Measurements from ENCODE around the gene ICAM4.
A peak's percentile ranks its signal among the peaks of the same experiment; 100 is the strongest.
"Not testable (repeated sequence)": the region's sequence is repeated elsewhere in the genome, so short reads cannot be mapped to it uniquely, and the experiment has no call there.

Gene ICAM4

DNA sequence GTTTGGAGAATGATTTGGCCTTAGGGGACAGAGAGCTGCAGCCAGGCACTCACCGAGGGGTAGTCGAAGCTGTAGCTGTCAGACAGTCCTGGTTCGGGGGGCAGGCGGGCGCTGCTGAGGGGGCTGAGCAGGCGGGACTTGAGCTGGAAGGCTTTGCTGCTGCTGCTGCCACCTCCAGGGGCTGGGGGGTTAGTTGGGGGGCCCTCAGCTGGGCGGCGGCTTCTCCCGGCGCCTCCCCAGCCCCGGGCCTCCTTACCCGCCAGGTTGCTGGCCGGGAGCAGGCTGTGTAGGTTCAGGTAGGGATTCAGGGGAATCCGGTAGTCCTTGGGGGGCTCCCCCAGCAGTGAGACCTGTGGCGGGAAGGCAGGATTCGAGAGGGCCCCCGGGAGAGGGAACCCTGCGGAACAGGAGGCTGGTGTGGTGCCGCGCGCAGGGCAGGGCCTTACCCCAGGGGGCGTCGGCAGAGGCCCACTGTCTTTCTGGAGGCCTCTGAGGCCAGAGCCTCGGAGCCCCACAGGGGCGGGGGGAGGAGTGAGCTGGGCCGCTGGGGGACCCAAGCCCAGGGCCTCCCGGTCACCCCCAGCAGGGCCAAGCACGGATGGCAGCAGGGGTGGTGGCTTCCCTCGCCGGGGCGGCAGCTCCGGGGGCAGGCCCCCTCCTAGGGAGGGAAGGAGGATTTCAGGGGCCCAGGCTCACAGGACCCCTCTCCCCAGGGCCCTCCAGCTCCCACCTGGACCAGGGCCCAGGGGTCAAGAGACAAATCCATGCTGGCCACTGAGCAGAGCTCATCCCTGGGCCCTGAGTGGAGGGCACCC lies 34.1 kb downstream of the ICAM4 start:
- no peak for FAIRE-seq

DNA sequence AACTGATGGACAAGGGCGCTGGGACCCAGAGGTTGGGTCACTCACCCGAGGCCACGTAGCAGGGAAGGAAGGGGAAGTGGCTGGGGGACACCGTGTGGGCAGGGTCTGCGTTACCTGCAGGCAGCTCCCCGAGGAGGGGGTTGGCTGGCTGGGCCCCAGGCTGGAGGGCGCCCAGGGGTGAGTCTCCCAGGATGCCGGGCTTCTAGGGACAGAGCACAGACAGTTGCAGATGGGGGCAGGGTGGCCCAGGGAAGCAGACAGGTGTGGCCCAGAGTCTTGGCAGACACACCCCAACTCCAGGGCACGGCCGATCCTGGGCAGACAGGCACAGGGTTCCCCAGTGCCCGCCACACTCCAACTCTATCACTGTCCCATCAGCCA lies 34.7 kb downstream of the ICAM4 start:
- no peak for FAIRE-seq

DNA sequence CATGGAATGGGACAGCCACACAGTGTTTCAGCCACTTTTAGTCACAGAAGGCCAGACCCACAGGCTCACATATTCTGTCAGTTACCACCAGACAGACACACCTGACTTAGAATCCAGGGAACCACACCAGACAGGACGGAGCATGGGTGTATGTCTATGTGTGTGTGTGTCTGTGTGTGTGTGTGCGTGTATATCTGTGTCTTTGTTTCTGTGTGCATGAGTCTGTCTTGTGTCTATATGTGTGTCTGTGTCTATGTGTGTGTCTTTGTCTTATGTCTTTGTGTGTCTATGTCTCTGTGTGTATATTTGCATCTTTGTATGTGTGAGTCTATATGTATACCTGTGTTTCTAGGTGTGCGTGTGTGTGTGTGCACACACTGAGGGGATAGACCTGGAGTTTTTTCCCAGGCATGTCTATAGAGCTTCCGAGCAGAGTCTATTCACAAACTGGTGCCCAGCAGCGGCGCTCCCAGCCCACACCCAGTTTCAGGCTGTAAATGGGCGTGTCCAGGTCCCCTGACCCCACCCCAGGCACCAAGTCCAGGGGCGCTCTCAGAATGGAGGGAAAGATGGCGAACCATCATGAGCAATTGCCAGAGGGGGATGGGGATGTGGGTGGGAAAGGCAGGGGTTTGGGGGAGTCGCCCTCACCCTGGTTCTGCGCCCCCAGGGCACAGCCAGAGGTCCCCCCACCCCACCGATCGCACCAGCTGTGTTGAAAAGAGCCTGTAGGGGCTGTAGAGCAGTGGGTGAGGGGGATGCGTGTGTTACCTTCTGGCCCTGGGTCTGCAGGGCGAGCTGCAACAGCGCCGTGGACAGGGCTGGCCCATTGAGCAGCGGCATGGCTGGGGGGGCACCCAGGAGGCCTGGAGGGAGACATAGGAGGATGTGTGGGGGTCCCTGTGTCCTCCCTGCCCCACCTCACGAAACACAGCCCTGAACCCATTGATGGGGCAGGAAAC lies 35.4 kb downstream of the ICAM4 start:
- no peak for FAIRE-seq

DNA sequence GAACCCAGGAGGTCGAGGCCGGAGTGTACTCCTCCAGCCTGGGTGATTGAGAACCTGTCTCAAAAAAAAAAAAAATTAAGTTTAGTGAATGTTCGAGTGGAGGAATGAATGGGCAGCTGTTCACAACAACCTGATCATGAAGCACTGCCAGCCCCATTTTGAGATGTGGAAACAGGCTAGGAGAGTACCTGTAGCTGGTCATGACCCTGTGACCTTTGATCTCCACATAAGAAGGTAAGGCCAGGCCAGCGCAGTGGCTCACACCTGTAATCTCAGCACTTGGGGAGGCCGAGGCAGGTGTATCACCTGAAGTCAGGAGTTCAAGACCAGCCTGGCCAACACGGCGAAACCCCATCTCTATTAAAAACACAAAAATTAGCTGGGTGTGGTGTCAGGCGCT lies 39.0 kb downstream of the ICAM4 start:
- no peak for FAIRE-seq

DNA sequence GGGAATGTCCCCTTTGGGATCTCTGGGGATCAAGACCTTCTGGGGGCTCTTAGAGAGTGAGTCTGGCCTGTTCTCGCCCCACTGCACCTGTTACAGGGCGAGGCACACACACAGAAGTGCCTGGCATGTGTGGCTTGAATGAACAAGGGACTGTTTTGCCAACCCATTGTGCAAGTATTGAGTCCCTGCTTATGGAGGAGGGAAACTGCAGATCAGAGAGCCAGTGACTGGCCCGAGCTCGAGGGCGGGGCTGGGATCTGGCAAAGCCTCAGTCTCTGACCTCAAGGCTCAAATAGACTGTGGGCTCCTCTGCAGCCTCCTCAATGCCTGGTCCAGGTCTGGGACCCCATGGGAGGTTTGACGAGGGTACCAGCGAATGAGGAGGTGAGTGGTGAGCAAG lies 41.0 kb downstream of the ICAM4 start:
- no peak for FAIRE-seq

DNA sequence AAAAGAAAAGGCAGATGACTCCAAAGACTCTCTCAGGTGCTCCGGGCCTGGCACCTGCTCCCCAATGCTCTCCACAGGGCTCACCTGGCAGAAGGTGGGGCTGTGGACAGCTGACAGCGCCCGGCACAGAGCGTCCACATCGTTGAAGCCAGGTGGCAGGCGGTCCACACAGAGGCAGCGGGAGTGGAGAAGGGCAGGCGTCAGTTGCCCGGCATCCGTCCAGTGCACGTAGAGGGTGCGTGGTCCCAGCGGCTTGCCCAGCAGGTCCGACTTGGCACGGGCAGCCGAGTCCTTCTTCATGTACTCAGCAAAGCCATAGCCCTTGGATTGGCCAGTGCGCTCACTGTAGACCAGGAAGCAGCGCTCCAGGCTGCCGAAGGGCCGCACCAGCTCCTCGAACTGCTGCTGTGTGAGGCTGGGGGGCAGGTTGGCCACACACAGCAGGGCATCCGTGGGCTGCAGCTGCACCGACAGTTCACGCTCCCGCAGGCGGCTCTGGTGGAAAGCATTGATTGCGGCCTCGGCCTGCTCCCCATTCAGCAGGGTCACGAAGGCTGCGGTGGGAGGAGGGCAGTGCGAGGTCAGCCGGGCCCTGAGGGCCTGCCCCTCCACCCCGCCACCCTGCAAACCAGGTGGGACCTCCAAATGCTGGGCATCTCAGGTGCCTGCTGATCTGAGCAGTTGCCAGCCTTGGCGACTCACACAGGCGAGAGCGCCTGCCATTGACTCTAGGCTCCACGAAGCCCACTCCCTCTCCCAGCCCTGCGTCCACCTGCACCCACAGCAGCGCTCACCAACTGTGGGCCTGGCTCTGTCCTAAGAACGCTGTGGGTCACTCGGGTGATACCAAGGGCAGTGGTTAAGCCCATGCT lies 42.0 kb downstream of the ICAM4 start:
- FAIRE-seq: no peak

DNA sequence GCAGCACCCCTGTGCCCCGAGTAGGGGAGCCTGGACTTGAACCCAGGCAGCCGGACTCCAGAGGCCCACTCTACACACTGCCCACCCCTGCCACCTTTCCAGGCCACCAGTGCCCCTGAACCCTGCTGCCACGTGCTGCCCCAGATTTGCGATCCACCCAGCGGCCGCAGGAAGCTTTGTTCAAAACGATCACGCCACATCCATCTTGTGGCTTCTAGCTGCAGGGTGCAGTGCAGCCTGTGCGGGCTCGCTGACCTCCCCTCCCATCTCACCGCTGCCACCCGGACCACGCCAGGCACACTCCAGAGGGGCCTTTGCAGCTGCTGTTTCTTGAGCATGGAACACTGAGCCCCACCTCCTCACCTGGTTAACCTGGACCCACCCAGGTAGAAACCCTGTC lies 42.8 kb downstream of the ICAM4 start:
- FAIRE-seq: no peak

DNA sequence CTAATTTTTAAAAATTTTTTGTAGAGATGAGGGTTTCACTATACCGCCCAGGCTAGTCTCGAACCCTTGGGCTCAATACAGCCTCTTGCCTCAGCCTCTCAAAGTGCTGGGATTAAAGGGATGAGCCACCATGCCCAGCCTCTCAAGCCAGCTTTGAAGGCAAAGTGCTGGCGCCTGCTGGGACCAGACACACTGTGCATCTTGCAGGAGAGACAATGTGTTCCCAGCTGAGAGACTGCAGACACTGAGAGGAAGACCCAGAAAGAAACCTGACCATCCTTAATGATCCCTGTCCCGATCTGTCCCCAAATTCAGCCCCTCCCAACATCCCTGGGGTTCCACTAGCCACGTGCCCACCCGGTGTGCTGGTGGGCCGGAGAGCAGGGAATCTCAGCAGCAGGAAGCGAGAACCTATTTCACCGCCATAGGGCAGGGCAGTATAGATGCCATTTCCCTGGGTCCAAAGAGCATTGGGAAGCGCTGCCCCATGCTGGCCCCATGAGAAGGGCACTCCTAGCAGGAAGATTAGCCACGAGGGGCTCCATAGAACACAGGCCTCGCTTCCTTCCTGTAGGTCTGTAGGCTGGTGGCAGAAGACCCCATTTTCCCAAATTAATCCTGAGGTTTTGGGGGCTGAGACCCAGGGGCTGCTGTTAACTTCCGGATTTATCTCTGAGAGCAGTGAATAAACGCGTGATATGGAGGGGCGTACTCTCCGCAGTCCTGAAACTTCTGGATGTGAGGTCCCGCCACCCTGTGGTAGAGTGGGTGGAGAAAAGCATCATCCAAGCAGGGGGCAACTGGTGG lies 45.6 kb downstream of the ICAM4 start:
- FAIRE-seq: no peak

DNA sequence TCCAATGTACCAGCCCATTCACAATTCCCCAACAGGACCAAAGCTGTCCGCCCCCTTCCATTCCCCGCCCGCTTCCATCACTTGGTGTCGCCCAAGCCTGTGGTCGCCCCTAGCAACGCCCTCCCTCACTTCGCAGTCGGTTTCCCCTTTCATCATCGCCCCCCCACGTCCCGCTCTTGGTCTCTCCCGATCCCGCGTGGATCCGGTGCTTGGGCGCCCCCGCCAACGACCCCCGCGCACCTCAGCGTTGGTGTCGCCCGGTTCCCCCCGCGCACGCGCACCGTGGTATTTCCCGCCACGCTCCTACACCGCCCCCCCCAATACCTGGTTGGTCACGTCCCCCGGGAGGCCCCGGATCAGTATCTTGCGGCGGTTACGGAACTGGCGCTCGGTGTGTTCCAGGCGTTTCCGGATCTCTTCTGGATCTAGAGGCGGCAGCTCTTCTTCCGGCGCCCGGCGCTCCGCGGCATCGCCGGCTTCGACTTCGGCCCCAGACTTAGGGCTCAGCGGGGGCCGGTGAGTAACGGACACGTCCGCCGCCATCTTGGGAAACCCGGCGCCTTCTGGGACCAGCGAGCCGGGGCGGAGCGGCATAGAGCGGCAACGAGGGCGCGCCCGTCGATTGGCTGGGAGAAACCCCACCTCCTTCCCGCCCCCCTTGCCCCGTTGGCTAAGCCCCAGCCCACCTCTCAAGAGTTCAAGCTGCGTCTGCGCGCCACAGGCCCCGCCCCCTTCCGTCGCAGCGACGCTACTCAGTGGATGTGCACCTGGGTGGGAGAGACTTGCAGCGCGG lies 46.4 kb downstream of the ICAM4 start, which contains the start of gene RAVER1:
TSS of gene RAVER1 (minus strand) at position 565 of the 793 bp plus-strand sequence. CDS start at position 543, 22 bp downstream.
- peak; percentile 93 for FAIRE-seq

DNA sequence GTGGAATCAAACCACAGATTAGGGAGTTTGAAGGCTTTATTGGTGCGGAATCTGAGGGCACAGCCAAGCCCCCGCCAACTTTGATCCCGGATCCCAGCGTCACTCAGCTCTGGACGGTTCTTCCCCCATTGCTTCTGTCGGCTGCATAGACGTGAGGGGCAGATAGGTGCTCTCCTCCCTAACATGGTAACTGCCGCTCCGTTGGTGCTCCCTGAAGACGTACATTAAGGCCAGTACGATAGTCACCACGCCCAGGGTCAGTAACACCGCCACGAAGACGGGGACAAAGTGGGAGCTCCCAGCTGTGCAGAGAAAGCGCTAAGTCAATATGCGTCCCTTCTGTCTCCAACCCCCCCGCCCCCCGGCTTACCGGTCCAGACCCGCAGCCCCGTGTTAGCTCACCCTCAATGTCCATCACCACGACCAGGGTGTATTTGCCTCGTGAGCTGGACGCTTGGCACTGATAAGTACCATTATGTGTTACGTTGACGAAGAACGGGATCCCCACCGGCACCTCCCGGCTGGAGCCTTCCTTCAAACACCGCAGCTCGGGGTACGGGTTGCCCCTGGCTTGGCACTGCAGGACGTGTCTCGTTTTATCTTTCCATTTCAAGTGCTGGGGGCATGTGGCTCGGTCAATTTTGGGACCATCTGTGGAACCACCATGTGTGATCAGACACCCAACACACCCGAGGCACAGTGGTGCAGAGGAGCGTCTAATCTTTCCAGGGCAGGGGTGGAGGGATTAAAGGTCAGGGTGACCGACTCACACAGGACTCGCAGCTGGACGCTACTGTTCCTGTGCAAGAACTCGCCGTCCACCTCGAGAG lies 47.2 kb downstream of the ICAM4 start:
- no peak for FAIRE-seq

DNA sequence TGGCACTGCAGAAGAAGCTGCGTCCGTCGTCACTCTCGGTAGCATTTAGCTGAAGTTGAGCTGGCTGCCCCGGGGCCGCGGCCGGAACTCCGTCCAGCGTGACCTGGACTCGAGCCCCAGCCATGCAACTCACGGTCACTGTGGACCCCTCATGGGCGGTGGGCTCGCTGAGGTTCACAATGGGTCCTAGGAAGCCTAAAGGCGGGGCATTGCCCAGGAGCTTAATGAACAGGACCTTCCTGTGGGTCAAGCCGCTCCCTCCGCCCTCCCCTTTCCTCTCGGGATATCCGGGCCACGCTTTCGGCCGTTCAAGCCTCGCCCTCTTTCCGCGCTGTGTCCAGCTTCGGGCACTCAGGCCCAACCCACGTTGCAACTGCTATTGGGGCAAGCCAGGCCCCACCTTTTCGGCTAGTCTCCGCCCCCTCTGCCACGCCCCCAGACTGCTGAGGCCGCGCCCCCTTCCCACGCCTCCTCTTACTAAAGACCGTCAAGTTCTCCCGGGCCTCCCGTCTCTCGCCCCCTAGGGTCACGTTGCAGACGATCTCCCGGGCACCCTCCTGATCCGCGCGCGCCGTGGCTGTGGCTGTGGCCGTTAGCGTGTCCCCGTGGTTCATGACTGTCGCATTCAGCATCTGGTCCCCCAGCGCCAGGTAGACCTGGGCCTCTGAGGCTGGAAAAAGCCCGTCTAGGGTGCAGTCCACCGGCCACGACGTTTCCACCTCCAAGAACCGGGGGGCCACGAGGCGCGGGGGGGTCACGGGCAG lies 48.0 kb downstream of the ICAM4 start:
- FAIRE-seq: peak; percentile 97

DNA sequence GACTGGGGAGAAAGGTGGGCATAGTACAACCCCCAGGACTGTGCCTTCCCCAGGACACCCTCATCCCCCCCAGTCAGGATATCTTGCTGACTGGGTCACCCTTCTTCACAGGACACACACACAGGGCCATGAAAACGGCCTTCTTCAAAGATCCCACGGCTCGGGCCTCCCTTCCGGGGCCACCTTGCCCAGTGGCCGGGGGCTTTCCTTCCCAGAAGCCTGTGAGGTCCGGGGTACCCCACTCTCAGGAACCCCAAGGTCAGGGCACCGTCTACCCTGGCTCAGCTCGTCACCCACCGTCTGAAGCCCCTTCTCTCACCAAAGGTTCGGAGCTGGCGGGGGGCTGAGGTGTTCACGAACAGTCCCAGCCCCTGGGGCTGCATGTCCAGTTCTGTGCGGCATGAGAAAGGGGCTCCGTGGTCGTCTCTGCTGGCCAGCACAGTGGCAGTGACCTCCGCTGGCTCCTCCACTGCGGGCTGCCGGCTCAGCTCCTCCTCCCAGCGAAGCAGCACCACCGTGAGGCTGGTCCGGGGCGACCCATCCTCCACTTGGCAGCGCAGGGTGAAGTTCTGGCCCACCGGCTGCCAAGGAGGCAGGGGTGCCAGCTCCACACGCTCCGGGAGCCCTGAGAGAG lies 48.7 kb downstream of the ICAM4 start:
- FAIRE-seq: no peak

DNA sequence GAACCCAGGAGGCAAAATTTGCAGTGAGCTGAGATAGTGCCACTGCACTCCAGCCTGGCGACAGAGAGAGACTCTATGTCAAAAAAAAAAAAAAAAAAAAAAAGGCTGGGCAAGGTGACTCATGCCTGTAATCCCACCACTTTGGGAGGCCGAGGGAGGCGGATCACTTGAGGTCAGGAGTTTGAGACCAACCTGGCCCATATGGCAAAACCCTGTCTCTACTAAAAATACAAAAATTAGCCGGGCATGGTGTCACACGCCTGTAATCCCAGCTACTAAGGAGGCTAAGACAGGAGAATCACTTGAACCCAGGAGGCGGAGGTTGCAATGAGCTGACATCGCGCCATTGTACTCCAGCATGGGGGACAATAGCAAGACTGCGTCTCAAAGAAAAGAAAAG lies 50.0 kb downstream of the ICAM4 start:
- FAIRE-seq: not testable (repeated sequence)

Data from A204.1 (cell line).